B cell (primary cell): ENCODE results near the gene ZDHHC11. TPM values are rescaled to one million over a fixed set of nuclear protein-coding genes. Genes with fewer than 3 reads are reported as not detected.

Experiments
- ATAC-seq: fragments of 200-7000 bp; cut with Tn5 transposase; one replicate; pipeline ENCODE4 v1.10.0; 2021; ENCODE audit warnings: low read depth, mild to moderate bottlenecking, moderate number of reproducible peaks, moderate library complexity
- CTCF ChIA-PET: fragments of 350-600 bp; sonication (Branson Sonifier 250); formaldehyde crosslinking; loops from one replicate; lab custom pipeline; 2021; ENCODE audit warnings: antibody characterized with exemption, inconsistent platforms; lab: Charles Lee
- POLR2A ChIA-PET: fragments of 350-600 bp; sonication (Branson Sonifier 250); formaldehyde crosslinking; loops from one replicate; lab custom pipeline; 2021; ENCODE audit warnings: antibody characterized with exemption; lab: Charles Lee
- DNase-seq: peaks from one replicate; pipeline ENCODE4 v3.0.0; 2013
- H2AFZ ChIP-seq: 2 replicates; pipeline ENCODE4 v1.6.1; 2012; ENCODE audit warnings: mild to moderate bottlenecking, low read depth, low read length; ENCODE audit not compliant: insufficient read depth, poor library complexity, severe bottlenecking
- H3K27ac ChIP-seq, 2 donors: 1 replicate in 1 of 2; 2 replicates in 1 of 2; pipeline ENCODE4 v1.5.1; 2012 to 2013; ENCODE audit warnings: low read length in 2 of 2, mild to moderate bottlenecking in 2 of 2, moderate library complexity in 1 of 2
- H3K27me3 ChIP-seq, 4 experiments: fragments of 200-600 bp in 1 of 4; sonication (generic) in 1 of 4; replicated peaks in 1 of 4; 1 replicate in 2 of 4; 2 replicates in 2 of 4; pipeline versions ENCODE4 v1.6.1 to v1.7.0; 2013 to 2016; ENCODE audit warnings: low read length in 3 of 4, mild to moderate bottlenecking in 2 of 4, mixed read lengths in 1 of 4, moderate library complexity in 1 of 4; ENCODE audit not compliant: insufficient read depth in 4 of 4, control insufficient read depth in 3 of 4; ENCODE audit errors: control extremely low read depth in 1 of 4
- H3K36me3 ChIP-seq, 2 experiments: replicated peaks in 1 of 2; 1 replicate in 1 of 2; 2 replicates in 1 of 2; pipeline versions ENCODE4 v1.6.1 to v1.7.1; 2013; ENCODE audit warnings: low read length in 1 of 2; ENCODE audit not compliant: insufficient read depth in 2 of 2, control insufficient read depth in 1 of 2; ENCODE audit errors: control extremely low read depth in 1 of 2, extremely low read depth in 1 of 2
- H3K4me1 ChIP-seq, 2 donors: fragments of 200-600 bp in 1 of 2; sonication (generic) in 1 of 2; 1 replicate in 1 of 2; 2 replicates in 1 of 2; pipeline versions ENCODE4 v1.5.1 to v1.6.1; 2013 to 2017; ENCODE audit warnings: low read length in 2 of 2; ENCODE audit not compliant: control insufficient read depth in 2 of 2, insufficient read depth in 2 of 2
- H3K4me2 ChIP-seq: replicated peaks from 2 replicates; pipeline ENCODE3; 2012; ENCODE audit warnings: mild to moderate bottlenecking, low read depth, low read length; ENCODE audit not compliant: poor library complexity, severe bottlenecking
- H3K4me3 ChIP-seq, 5 experiments: fragments of 200-600 bp in 1 of 5; sonication (generic) in 1 of 5; 1 replicate in 3 of 5; 2 replicates in 2 of 5; pipeline versions ENCODE4 v1.5.1 to v1.7.0; 2011 to 2016; ENCODE audit warnings: low read length in 4 of 5, mild to moderate bottlenecking in 4 of 5, low read depth in 2 of 5, control low read depth in 1 of 5, moderate library complexity in 1 of 5; ENCODE audit not compliant: insufficient read depth in 1 of 5; ENCODE audit errors: control extremely low read depth in 1 of 5, extremely low read depth in 1 of 5
- H3K79me2 ChIP-seq: fragments of 200-600 bp; sonication (generic); one replicate; pipeline ENCODE4 v1.6.0; 2016; ENCODE audit warnings: low read length; ENCODE audit not compliant: control insufficient read depth, insufficient read depth
- H3K9ac ChIP-seq: fragments of 200-600 bp; sonication (generic); 2 replicates; pipeline ENCODE4 v1.6.1; 2017; ENCODE audit warnings: mild to moderate bottlenecking, low read length, moderate library complexity
- H3K9me3 ChIP-seq, 3 donors: one replicate each; pipeline versions ENCODE4 v1.6.1 to v1.7.1; 2013; ENCODE audit warnings: low read length in 2 of 3; ENCODE audit not compliant: control insufficient read depth in 2 of 3, insufficient read depth in 1 of 3; ENCODE audit errors: control extremely low read depth in 1 of 3
- H4K20me1 ChIP-seq: 2 replicates; pipeline ENCODE4 v1.6.0; 2012; ENCODE audit warnings: mild to moderate bottlenecking, low read length; ENCODE audit not compliant: insufficient read depth, control insufficient read depth, poor library complexity, severe bottlenecking
- H3K27ac Mint-ChIP-seq: one replicate; pipeline ENCODE4 v1.8.0; 2021; ENCODE audit warnings: mixed read lengths
- H3K27me3 Mint-ChIP-seq: one replicate; pipeline ENCODE4 v1.8.0; 2021; ENCODE audit warnings: mixed read lengths
- H3K4me1 Mint-ChIP-seq: one replicate; pipeline ENCODE4 v1.8.0; 2021; ENCODE audit warnings: mixed read lengths
- H3K4me3 Mint-ChIP-seq: one replicate; pipeline ENCODE4 v1.8.0; 2021; ENCODE audit warnings: mixed read lengths
- H3K9me3 Mint-ChIP-seq: one replicate; pipeline ENCODE4 v1.8.0; 2022; ENCODE audit warnings: mixed read lengths; ENCODE audit not compliant: insufficient read depth
- EZH2 ChIP-seq: IDR thresholded peaks from 2 replicates; pipeline ENCODE4 v1.6.1; 2012; ENCODE audit warnings: borderline replicate concordance, low read depth, mild to moderate bottlenecking, moderate library complexity, low read length; ENCODE audit not compliant: insufficient read depth, poor library complexity, severe bottlenecking
- WGBS: methylation state at CpG from one replicate; pipeline ENCODE4 v1.1.5; 2013; ENCODE audit warnings: missing lambda C conversion rate; ENCODE audit not compliant: insufficient coverage; 5-methylcytosine and 5-hydroxymethylcytosine counted together
- intact Hi-C: fragments of 100-400 bp; cut with micrococcal nuclease; formaldehyde crosslinking; loops from one replicate; pipeline ENCODE4 v1.10.0; 2022
- polyA plus RNA-seq: library from polyadenylated mRNA; depleted of rRNA; stranded (reverse); fragments of >200 nt; gene quantifications from 2 replicates; pipeline ENCODE4 v1.2.3, GENCODE V29; 2012
- total RNA-seq, 2 donors: library from RNA; stranded (reverse); fragments of 120-200 nt in 1 of 2; gene quantifications; 1 replicate in 1 of 2; 2 replicates in 1 of 2; pipeline versions ENCODE4 v1.2.3 to v1.2.4, GENCODE V29; 2013 to 2022
- TF ChIP-seq, protein P1 (sequence below): fragments of 200-600 bp; IDR thresholded peaks from one replicate; pipeline ENCODE4 v1.8.0; 2022; ENCODE audit warnings: antibody characterized with exemption, mild to moderate bottlenecking

ZDHHC11 gene
- total and polyA plus RNA-seq, 2 donors (not counting 1 experiment from before 2014, with no cell fraction given): 0.69 to 3.0 TPM

DNA sequence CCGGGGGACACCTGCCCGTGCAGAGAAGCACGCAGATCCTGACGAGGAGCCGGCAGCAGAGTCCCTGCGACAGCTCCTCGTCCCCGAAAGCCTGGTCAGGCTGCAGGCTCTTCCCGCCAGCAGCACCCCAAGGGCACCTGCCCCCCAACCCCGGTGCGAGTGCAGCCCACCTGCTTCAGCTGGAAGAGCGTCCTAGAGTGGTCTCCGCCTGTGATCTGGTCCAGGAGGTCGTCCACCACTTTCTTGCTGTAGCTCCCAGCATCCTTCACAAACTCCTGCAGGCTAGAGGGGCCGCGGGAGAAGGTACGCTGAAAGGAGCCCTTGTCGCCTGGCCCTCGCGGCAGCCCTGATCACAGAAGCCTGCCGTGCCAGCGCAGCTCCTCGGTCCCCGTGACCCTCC is 25.1 kb upstream of the ZDHHC11 start:
- no peak overlapping the region for H3K27ac ChIP-seq
- WGBS: 97% methylated on average over 20 of the region's 24 CpGs
- H3K9me3 Mint-ChIP-seq: no peaks in the 10 kb centered on the region
- POLR2A ChIA-PET: no interaction called here
- H3K27ac Mint-ChIP-seq: no peak overlapping the region
- H3K27me3 ChIP-seq: no peaks in the 10 kb centered on the region
- no peaks in the 10 kb centered on the region for H3K79me2 ChIP-seq
- H3K9ac ChIP-seq: no peak overlapping the region
- H3K4me1 Mint-ChIP-seq: peaks cover 3% of the 10 kb centered on the region
- no peaks in the 10 kb centered on the region for H3K4me1 ChIP-seq
- CTCF ChIA-PET: no interaction called here
- H3K4me2 ChIP-seq: no peak overlapping the region
- no peaks in the 10 kb centered on the region for H3K9me3 ChIP-seq
- H3K36me3 ChIP-seq: peaks cover 5 to 53% of the 10 kb centered on the region in 2 experiments
- H4K20me1 ChIP-seq: peaks cover 16% of the 10 kb centered on the region
- no peak overlapping the region for H3K4me3 Mint-ChIP-seq
- DNase-seq (no peak), ATAC-seq (no peak)
- TF ChIP-seq, protein P1, sequence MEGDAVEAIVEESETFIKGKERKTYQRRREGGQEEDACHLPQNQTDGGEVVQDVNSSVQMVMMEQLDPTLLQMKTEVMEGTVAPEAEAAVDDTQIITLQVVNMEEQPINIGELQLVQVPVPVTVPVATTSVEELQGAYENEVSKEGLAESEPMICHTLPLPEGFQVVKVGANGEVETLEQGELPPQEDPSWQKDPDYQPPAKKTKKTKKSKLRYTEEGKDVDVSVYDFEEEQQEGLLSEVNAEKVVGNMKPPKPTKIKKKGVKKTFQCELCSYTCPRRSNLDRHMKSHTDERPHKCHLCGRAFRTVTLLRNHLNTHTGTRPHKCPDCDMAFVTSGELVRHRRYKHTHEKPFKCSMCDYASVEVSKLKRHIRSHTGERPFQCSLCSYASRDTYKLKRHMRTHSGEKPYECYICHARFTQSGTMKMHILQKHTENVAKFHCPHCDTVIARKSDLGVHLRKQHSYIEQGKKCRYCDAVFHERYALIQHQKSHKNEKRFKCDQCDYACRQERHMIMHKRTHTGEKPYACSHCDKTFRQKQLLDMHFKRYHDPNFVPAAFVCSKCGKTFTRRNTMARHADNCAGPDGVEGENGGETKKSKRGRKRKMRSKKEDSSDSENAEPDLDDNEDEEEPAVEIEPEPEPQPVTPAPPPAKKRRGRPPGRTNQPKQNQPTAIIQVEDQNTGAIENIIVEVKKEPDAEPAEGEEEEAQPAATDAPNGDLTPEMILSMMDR: no peak
- no peak for TF ChIP-seq EZH2
- no peak overlapping the region for H2AFZ ChIP-seq
- H3K27me3 Mint-ChIP-seq: no peaks in the 10 kb centered on the region
- intact Hi-C loops: no loop called here
- no peak overlapping the region for H3K4me3 ChIP-seq

DNA sequence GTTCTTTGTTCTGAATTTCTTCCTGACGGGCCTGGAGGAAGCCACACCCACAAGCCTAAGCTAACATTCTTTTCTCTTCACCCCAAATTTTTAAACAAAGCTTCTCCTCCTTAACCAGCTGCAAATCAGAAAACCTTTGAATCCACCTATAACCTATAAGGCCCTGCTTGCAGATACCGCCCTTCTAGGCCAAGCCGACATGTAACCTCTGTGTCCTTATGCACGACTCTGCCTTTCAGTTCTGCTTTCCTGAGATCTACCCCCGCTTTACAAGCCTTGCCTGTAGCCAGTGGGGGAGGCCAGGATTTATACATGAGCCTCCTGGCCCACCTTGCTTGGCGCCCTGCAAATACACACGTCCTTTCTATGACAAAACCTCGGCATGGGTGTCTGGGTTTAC is 22.5 kb upstream of the ZDHHC11 start:
- intact Hi-C loops: no loop called here
- peaks cover 11% of the 10 kb centered on the region for H4K20me1 ChIP-seq
- Mint-ChIP-seq H3K9me3 (no peaks in the 10 kb centered on the region), H3K27ac (no peak overlapping the region), H3K4me3 (no peak overlapping the region), H3K27me3 (no peaks in the 10 kb centered on the region), H3K4me1 (peaks cover 3% of the 10 kb centered on the region)
- no peak overlapping the region for H3K27ac ChIP-seq
- no peak overlapping the region for H3K9ac ChIP-seq
- POLR2A ChIA-PET: no interaction called here
- CTCF ChIA-PET: no interaction called here
- no peak for DNase-seq
- no peak for ATAC-seq
- H2AFZ ChIP-seq: no peak overlapping the region
- H3K4me1 ChIP-seq: no peaks in the 10 kb centered on the region
- peaks cover 8 to 76% of the 10 kb centered on the region in 2 experiments for H3K36me3 ChIP-seq
- TF ChIP-seq, protein P1: no peak
- no peak for TF ChIP-seq EZH2
- H3K9me3 ChIP-seq: no peaks in the 10 kb centered on the region
- 63% methylated on average over 8 of the region's 8 CpGs for WGBS
- H3K79me2 ChIP-seq: no peaks in the 10 kb centered on the region
- H3K4me2 ChIP-seq: no peak overlapping the region
- H3K4me3 ChIP-seq: no peak overlapping the region
- H3K27me3 ChIP-seq: no peaks in the 10 kb centered on the region
